GM21825 (cell line): Measurements from ENCODE around the gene HSBP1.

Source experiments
- ATAC-seq: cut with Tn5 transposase; IDR thresholded peaks from one replicate; pipeline ENCODE4 v1.9.1; 2021; ENCODE audit warnings: mild to moderate bottlenecking, moderate library complexity; ENCODE audit not compliant: unreplicated experiment

HSBP1 gene

GRCh38 chr16:83807710-83808572 lies at the start of gene HSBP1:
Gene HSBP1 (plus strand): TSS chr16:83807978. CDS start chr16:83808077, 99 bp downstream.
- peak; percentile 95 for ATAC-seq

- no peak for ATAC-seq
Observed at GRCh38 chr16:83762141-83762991, 45.4 kb upstream of the HSBP1 start.

- ATAC-seq = no peak
Observed at GRCh38 chr16:83762992-83763358, 44.8 kb upstream of the HSBP1 start.

GRCh38 chr16:83768986-83769385 lies 38.8 kb upstream of the HSBP1 start:
- ATAC-seq = no peak

- ATAC-seq = no peak
Observed at GRCh38 chr16:83769397-83770008, 38.3 kb upstream of the HSBP1 start.

- ATAC-seq = no peak
Observed at GRCh38 chr16:83771306-83771942, 36.4 kb upstream of the HSBP1 start.

GRCh38 chr16:83772806-83773205 lies 35.0 kb upstream of the HSBP1 start:
- ATAC-seq = no peak

GRCh38 chr16:83774066-83774465 lies 33.7 kb upstream of the HSBP1 start:
- ATAC-seq = no peak

GRCh38 chr16:83776944-83777343 lies 30.8 kb upstream of the HSBP1 start:
- no peak for ATAC-seq

- no peak for ATAC-seq
Observed at GRCh38 chr16:83779886-83780285, 27.9 kb upstream of the HSBP1 start.

GRCh38 chr16:83785455-83785854 lies 22.3 kb upstream of the HSBP1 start:
- ATAC-seq = no peak

- no peak for ATAC-seq
Observed at GRCh38 chr16:83789642-83790401, 18.0 kb upstream of the HSBP1 start.

- ATAC-seq = no peak
Observed at GRCh38 chr16:83791916-83792315, 15.9 kb upstream of the HSBP1 start.

GRCh38 chr16:83792391-83792790 lies 15.4 kb upstream of the HSBP1 start:
- ATAC-seq = no peak

- no peak for ATAC-seq
Observed at GRCh38 chr16:83793179-83793578, 14.6 kb upstream of the HSBP1 start.

- ATAC-seq = no peak
Observed at GRCh38 chr16:83794860-83795554, 12.8 kb upstream of the HSBP1 start.

- no peak for ATAC-seq
Observed at GRCh38 chr16:83797013-83797412, 10.8 kb upstream of the HSBP1 start.

GRCh38 chr16:83799336-83799735 lies 8.4 kb upstream of the HSBP1 start:
- no peak for ATAC-seq

- ATAC-seq = no peak
Observed at GRCh38 chr16:83802135-83802534, 5.6 kb upstream of the HSBP1 start.
